ENCODE measurements around the gene HIRA.
A peak's percentile ranks its signal among the peaks of the same experiment; 100 is the strongest.

Gene HIRA, protein sequence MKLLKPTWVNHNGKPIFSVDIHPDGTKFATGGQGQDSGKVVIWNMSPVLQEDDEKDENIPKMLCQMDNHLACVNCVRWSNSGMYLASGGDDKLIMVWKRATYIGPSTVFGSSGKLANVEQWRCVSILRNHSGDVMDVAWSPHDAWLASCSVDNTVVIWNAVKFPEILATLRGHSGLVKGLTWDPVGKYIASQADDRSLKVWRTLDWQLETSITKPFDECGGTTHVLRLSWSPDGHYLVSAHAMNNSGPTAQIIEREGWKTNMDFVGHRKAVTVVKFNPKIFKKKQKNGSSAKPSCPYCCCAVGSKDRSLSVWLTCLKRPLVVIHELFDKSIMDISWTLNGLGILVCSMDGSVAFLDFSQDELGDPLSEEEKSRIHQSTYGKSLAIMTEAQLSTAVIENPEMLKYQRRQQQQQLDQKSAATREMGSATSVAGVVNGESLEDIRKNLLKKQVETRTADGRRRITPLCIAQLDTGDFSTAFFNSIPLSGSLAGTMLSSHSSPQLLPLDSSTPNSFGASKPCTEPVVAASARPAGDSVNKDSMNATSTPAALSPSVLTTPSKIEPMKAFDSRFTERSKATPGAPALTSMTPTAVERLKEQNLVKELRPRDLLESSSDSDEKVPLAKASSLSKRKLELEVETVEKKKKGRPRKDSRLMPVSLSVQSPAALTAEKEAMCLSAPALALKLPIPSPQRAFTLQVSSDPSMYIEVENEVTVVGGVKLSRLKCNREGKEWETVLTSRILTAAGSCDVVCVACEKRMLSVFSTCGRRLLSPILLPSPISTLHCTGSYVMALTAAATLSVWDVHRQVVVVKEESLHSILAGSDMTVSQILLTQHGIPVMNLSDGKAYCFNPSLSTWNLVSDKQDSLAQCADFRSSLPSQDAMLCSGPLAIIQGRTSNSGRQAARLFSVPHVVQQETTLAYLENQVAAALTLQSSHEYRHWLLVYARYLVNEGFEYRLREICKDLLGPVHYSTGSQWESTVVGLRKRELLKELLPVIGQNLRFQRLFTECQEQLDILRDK

DNA sequence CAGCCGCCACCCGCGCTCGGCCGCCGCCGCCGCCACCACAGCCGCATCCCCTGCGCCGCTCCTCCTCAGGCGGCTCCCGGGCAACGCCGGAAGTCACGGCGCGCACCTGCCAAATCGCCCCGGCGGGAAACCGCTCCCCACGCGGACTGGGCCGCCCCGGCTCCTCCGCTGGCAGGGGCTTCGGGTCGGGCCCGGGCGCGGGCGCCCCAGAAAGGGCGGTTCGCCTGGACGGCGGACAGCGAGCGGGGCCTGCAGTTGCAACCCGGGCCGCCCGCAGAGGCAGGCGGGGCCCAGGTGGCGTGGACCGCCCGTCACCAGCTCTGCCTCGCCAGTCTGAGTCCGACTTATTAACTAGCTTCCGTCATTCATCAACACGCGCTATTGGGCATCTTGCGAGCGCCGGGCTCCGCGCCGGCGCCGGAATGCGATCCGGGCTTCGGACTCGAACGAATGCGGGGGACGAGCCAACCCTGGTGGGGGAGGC lies at the start of gene HIRA:
HIRA (minus strand) TSS at position 85 of the 484 bp plus-strand sequence. CDS start 257 bp downstream, outside the sequence.
- no peak for DNase-seq

DNA sequence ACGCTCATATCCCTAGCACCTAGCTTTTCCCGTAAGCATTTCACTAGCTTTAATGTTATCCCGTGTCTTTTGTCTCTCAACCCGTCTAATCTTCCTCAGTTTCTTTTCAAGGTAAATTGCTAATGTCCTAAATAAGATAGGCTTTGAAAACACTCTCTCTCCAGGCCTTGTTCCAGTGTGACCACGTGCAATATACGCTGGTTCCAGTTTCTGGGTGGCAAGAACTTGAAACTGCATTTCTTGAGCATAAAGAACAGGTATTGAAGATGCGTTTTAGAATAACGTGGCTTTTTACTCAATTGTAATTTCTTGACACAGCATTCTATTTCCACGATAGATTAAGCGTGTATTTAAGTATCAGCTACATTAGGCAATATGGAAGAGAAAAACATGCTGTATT lies 49.3 kb upstream of the HIRA start:
- DNase-seq = no peak

DNA sequence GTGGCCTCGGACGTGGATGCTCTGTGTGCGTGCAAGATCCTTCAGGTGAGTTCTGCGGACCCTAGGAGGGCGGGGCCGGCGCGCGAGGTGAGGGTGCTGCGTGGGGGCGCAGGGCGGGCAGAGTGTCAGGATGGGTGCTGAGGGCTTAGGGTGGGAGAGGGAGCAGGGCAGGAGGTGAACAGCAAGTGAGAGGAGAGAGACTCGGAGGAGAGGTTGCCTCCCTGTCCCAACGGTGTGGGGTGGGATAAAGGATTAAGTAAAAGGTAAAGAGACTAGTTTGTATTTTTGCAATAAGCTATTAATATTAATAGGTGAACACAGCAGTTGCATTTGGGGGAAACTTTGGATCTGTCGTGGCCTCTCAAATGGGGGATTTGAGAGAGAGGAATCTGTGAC lies 48.6 kb upstream of the HIRA start:
- DNase-seq = no peak

DNA sequence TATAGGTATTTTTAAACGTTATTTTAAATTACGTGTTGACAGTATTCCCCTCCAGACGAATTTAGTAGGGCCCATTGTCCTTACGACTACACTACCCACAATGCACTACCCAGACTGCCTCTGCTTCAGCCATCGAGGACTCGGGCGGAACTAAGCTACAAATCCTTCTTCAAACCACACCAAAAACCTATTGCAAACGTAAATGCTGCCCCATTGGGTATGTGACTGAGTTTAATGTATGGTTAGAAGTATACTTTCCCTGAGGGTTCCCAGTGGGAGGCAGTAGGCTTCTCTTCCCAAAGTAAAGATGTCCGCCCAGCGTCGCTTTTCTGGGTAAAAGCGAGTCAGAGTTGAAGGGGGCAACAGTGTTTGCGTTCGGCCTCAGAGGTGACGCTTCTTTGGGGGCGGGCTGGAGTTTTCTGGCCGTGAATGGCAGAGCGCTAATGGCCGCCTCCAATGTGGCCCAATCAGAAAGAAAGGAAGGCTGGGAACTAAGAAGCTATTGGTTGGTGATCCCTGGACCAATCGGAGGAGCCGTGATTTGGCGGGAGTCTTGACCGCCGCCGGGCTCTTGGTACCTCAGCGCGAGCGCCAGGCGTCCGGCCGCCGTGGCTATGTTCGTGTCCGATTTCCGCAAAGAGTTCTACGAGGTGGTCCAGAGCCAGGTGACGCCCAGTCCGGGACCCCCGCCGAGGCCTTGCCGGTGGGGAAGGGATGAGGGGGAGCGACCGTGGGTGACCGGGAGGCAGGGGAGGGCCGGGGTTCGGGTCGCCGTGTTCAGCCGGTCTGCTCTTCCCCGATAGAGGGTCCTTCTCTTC lies 48.0 kb upstream of the HIRA start, which contains the start of gene CDC45:
CDC45 (plus strand) TSS at position 566 of the 818 bp plus-strand sequence; CDS start at position 615, 49 bp downstream.
- DNase-seq = peak; percentile 43

DNA sequence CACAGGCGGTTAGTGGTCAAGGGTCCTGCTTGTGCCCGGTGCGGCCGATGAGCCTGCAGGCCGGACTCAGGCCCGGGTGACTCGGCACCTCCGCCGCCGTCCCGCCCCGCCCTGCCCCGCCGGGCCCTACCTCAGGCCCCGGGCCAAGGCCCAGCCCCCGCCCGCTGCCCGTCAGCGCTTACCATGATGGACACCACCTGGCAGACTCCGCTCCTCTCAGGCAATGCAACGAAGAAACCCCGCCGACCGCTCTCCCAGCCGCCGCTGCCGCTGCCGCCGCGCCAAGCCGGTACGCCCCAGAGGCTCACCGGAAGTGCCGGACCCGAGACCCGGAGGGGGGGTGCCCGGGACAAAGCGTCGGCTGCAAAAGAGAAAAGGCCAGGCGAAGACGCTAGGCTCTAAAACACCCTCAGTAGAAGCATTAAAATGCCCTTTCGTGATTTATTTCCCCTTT lies 47.4 kb upstream of the HIRA start, which contains the start of gene UFD1:
UFD1 (minus strand) TSS at position 293 of the 454 bp plus-strand sequence; CDS start at position 185, 108 bp downstream.
- DNase-seq = no peak

DNA sequence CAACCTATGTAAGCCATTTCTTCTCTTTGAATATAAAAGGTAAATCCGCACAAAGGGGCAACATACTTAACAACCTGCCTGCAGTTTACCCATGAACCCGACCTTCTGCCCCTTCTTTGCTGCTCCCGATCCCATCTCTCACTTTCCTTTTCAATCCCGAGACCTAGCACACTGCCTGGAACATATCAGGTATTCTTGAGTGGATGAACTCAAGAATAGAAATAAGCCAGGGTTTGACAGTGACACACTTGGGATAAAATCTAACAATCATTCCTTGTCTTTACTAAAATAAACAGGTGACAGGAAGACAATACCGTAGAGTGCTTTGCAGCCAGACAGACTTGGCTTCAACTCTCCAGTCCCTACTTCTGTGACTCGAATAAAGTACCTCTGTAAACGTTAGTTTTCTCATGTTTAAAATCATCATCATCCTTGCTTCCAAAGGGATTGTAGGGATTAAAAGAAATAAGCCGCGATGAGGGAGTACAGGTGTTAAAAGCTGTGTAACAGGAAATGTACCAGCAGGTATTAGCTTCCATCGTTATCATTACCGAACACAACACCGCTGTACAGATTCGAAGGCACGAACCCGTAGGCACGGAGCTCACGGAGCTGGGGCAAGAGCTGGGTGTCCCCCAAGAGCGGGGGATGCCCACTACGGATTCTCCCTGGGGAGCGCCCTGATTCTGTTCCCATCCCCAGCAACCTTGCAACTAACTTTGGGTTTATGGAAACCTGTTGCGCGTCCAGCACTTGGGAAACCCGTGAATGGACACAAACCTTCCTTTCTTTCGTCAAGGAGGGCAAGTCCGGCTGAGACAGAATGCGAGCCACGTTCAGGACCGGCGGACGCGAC lies 46.7 kb upstream of the HIRA start:
- DNase-seq = no peak

DNA sequence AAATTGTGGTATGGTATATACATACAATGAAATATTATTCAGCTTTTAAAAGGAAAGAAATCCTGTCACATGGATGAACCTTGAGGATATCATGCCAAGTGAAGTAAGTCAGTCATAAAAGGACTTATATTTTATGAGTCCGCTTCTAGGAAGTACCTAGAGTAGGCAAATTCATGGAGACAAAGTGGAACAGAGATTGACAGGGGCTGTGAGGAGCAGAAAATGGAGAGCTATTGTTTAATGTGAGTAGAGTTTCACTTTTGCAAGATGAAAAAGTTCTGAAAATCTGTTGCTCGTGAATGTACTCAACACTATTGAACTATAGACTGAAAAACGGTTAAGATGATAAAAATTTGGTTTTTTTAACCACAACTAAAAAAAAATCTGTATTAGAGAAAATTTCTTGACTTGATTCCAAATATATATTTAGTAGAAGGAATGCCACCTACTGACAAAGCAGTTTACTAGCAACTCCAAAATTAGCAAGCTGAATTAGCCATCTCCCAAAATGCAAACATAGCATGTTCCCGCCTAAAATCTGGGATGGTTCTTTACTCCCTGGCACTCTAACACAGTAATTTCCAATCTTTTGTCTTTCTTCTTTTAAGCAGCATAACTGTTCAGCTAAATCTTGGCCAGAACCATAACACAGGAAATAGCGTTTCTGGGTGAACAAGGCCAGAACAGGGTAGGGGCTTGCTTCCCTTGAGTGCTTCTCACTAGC lies 46.0 kb upstream of the HIRA start:
- DNase-seq = no peak

DNA sequence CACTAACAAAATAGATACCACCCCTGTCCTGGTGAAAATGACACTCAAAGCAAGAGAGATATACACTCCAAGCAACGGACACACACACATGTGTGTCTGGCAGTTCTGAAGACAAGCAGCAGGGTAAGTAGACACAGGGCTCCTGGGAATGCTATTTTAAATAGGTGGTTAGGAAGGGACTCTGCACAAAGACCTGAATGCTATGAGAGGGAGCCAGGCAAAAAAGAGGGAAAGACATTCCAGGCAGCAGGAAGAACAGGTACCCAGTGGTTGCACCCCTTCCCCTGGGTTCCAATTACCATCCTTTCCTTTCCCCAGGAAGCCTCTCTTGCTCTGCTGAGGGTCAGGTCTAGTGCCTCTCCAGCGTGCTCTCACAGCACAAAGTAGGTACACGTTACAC lies 44.5 kb upstream of the HIRA start:
- no peak for DNase-seq

DNA sequence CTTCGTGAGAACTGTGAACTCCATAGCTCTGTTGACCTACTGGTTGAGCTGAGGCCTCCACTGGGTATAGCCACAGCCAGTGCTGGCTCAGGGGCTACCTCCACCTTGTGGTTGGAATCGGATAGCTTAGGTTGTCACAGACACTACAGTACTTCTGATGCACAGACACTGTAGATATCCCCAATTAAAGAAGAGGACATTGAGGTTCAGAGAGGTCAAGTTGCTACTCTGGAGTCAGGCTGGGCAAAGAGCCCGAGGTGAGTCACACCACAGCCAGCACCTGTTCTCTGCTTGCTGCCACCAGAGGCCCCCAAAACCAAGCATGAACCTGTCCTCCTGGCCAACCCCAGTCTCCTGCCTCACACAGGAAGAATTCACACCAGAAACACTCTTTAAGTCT lies 42.0 kb upstream of the HIRA start:
- DNase-seq = no peak

DNA sequence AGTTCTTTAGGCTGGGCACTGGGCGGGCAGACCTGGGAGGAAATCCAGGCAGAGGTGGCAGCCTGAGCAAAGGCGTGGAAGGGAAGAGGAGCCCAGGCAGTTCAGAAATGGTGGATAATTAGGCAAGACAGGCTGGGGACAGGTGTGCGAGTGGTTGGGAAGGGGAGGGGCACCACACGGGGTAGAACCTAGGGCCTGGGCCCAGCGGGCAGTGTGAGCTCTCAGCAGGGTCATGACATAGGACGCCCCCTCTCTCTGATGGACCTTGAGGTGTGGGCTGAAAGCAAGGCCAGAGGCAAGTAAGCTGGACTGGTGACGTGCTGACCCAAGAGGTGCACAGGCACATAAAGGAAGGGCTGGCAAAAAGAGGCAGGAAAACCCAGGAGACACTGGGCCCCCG lies 40.7 kb upstream of the HIRA start:
- no peak for DNase-seq

DNA sequence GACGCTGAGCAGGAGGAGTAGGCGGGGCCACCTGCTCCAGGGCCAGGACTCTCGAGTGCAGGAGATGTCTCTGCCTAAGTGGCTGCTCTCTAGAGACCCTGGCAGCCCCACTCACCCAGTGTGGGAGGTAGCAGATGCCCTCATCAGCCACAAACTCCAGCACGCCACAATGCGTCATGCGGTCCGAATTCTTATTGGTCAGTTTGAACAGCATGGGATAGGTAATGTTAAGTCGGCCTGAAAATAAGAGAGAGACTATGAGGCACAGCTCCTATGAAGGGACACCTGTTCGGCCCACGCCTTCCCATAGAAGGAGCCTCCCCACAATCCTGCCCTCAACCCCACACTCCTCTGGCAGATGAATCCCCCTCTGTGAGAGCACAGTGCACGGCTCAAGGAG lies 40.0 kb upstream of the HIRA start:
- no peak for DNase-seq

DNA sequence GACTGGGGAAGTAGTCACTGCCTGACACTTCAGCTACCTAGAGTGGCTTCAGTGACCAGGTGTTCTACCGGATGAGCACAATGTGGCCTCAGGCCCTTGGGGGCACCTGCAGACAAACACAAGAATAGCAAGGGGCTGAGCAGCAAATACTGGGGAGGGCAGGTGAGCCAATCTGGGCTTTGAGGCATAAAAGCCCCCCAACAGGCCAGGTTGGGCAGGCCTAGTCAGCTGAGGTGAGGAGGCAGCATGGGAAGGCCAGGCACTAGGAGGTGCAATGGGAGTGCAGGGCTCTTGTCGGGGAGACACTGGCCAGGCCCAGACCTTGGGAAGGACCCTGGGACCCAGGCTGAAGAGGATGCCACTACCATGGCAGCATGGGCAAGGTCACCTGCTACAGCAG lies 38.5 kb upstream of the HIRA start:
- DNase-seq = no peak

DNA sequence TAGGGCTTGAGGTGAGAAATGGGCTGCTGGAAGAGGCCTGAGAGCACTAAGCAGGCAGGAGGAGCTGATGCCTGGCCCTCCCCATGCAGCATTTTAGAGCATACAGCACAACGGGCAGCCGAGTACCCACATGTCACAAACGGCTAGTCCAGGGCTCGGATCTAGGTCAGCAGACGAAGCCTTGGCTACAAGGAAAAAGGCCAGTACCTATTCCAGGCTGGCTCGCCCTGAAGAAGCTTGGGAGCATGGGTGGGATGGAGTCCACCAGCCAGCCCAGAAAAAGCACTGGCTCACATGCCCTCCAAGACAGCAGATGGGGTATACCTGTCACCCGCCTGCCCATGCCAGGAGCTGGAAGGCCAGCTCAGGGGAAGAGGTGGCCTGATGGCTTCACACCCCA lies 37.9 kb upstream of the HIRA start:
- DNase-seq = no peak

DNA sequence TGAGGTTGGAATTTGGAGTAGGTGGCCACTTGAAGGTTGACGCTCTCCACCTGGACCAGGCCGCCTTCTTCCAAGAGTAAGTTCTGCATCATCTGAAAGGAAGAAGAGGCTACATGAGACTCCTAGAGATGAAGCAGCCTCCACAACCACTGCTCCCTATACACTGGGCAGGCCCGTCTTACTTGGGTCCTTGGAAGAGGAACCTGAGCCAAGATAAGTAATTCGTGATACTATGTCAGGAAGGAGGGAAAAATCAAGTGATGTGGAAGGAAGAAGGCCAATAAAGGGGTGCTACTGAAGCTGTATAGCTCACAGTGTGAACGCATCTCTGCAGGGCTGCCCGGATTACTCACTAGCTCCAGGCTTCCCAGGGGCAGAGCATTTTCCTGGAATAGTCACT lies 36.4 kb upstream of the HIRA start:
- DNase-seq = no peak

DNA sequence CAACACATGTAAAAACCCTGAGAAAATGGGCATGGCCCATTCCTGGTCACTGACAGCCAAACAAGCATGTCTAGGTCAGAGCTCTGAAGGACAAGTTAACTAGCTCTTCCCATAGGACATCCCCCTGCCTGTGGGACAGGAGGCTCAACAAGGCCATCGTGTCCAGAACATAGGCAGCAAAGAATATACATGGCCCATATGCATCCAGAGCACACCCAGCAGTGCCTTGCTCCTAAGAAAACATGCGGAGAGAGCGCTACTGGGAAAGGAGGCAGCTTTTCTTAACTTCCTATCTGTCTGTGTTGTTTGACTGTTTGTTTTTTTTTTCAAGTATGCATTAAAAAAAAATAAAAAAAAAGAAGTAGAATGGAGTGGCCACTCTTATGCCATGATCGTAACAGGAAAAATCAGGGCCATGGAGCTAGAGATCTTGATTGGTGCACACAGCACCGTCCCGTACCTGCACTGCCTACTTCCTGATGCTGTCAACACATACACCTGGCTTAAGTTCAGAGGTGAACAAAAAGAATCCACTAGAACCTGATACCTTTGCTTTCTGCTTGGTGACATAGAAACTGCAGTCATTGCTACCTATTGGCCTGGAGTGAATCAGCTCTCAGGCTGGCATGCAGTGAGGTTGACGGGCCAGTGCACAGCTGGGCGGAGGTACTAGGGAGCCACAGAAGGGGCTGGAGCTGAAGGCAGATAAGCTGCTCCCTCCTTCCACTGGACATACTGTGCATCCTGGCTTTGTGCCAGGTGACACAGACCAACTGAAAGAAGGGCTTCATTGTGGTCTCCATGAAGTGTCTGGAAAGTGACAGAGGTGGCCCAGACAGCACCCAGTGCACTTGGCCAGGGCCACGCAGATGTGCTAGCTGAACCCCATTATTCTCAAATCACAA lies 35.6 kb upstream of the HIRA start:
- DNase-seq = no peak

DNA sequence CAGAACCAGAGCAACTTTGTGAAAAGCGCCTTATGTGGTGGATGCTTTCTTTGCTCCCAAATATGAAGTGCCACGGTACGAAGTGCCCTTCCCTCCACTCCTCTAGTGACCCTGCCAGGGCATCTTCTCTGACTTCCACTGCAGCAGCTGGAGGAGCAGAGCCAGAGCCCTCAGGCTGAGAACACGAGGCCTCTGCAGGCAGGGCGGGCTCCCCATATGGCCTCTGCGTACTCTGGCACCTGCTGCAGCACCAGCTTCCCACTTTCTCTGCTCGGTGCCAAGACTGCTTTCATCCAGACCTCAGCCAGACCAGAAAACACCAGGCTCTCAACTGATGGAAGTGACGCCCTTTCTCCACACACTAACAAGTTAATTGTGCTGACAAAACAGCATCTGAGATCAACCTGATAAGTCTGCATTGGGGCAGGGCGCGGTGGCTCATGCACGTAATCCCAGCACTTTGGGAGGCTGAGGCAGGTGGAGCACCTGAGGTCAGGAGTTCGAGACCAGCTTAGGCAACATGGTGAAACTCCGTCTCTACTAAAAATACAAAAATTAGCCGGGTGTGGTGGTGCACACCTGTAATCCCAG lies 34.7 kb upstream of the HIRA start:
- DNase-seq = no peak

DNA sequence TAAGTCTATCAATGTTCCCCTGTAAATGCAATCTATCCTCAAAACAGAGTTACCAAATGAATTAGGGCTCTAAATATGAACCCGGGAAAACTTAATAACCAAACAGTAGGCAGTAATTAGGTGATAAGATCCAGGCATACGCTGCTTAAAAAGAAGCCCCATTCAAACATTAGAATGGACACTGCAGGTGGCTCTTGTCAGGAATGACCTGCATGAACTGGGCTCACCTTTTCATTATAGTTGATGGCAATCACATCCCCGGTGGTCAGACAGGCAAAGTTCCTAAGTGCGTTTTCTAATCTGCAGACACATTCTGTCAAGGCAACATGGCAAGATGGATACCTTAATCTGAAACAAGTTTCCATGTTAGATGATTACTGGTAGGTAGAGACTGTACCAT lies 33.4 kb upstream of the HIRA start:
- DNase-seq = no peak

DNA sequence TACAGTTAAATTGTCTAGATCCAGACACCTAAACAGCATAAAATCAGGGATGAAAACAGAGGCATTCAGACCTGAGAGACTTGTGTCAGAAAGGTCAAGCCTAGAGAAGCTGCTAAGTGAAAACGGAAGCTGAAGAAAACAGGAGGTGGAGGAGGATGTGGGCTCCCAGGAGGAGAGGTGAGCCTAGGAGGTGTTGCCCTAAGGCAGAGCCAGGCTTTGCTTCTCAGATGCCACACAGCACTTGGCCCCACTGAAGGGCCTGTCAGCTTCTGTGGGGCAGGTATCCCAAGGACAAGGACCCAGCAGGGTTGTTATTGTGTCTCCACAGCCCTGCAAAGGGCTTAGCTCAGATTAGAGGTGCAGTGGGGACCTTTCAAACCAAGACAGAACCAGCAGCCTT lies 33.0 kb upstream of the HIRA start:
- DNase-seq = no peak
